ENCODE data around the gene SLC29A4.
"Not testable (repeated sequence)": the region's sequence is repeated elsewhere in the genome, so short reads cannot be mapped to it uniquely, and the experiment has no call there.

SLC29A4 gene

GRCh38 chr7:5278766-5279165, 4.0 kb upstream of the SLC29A4 start:
- H3K9ac ChIP-seq (ENCODE audit: low read length): no peak overlapping the region
- DNase-seq: no peak
- no peak overlapping the region for H2AK5ac ChIP-seq (ENCODE audit: low read length, severe bottlenecking)
- no peak overlapping the region for H2AFZ ChIP-seq (ENCODE audit: low read depth, low read length)
- 88% methylated on average over 5 of the region's 7 CpGs for WGBS
- no peaks in the 10 kb centered on the region for H3K79me1 ChIP-seq (replicated peaks; ENCODE audit: low read length, poor library complexity, severe bottlenecking)
- H3K4me2 ChIP-seq (ENCODE audit: low read length, poor library complexity, severe bottlenecking): no peak overlapping the region
- no peak overlapping the region for H4K8ac ChIP-seq (ENCODE audit: low read length)
- H3K36me3 ChIP-seq (ENCODE audit: control insufficient read depth in 1 of 2, insufficient read depth in 2 of 2, low read depth in 1 of 2, low read length in 2 of 2): no peaks in the 10 kb centered on the region
- no peak overlapping the region for H4K91ac ChIP-seq (ENCODE audit: low read length)
- H3K4ac ChIP-seq (ENCODE audit: low read depth in 1 of 2, low read length in 2 of 2): no peak overlapping the region
- peaks cover 5% of the 10 kb centered on the region for H3K4me1 ChIP-seq (ENCODE audit: control insufficient read depth, insufficient read depth, low read depth, low read length)
- H2BK15ac ChIP-seq (ENCODE audit: low read depth, poor library complexity, severe bottlenecking): no peak overlapping the region
- no peak overlapping the region for H3K27ac ChIP-seq (ENCODE audit: low read length, poor library complexity, severe bottlenecking)
- no peak overlapping the region for H2BK12ac ChIP-seq (ENCODE audit: low read length in 2 of 2)
- H3K18ac ChIP-seq (ENCODE audit: low read depth in 1 of 2, low read length in 2 of 2): no peak overlapping the region
- H3K27me3 ChIP-seq (ENCODE audit: control insufficient read depth in 1 of 2, insufficient read depth in 1 of 2, low read length in 2 of 2): peaks cover 16 to 36% of the 10 kb centered on the region in 2 experiments
- H3K23ac ChIP-seq (ENCODE audit: low read length in 2 of 2): no peak overlapping the region
- no peaks in the 10 kb centered on the region for H3K9me3 ChIP-seq (ENCODE audit: control insufficient read depth, low read length)
- H2BK120ac ChIP-seq (ENCODE audit: low read depth, low read length): no peak overlapping the region
- no peak overlapping the region for H3K4me3 ChIP-seq (ENCODE audit: insufficient read depth in 1 of 2, low read depth in 1 of 2, low read length in 2 of 2)
- H3K14ac ChIP-seq (ENCODE audit: low read length in 2 of 2): no peak overlapping the region
- no peak overlapping the region for H2BK5ac ChIP-seq (ENCODE audit: low read depth, low read length, poor library complexity, severe bottlenecking)

GRCh38 chr7:5279734-5280133, 3.0 kb upstream of the SLC29A4 start:
- Histone ChIP-seq H3K79me1 (replicated peaks; ENCODE audit: low read length, poor library complexity, severe bottlenecking) (no peaks in the 10 kb centered on the region), H3K9ac (ENCODE audit: low read length) (no peak overlapping the region), H2BK120ac (ENCODE audit: low read depth, low read length) (no peak overlapping the region), H4K91ac (ENCODE audit: low read length) (no peak overlapping the region), H3K36me3 (ENCODE audit: control insufficient read depth in 1 of 2, insufficient read depth in 2 of 2, low read depth in 1 of 2, low read length in 2 of 2) (no peaks in the 10 kb centered on the region), H3K4me1 (ENCODE audit: control insufficient read depth, insufficient read depth, low read depth, low read length) (peaks cover 12% of the 10 kb centered on the region), H3K27ac (ENCODE audit: low read length, poor library complexity, severe bottlenecking) (no peak overlapping the region), H3K23ac (ENCODE audit: low read length in 2 of 2) (no peak overlapping the region), H3K14ac (ENCODE audit: low read length in 2 of 2) (no peak overlapping the region), H4K8ac (ENCODE audit: low read length) (no peak overlapping the region), H2BK5ac (ENCODE audit: low read depth, low read length, poor library complexity, severe bottlenecking) (no peak overlapping the region), H3K4me3 (ENCODE audit: insufficient read depth in 1 of 2, low read depth in 1 of 2, low read length in 2 of 2) (no peak overlapping the region), H3K4me2 (ENCODE audit: low read length, poor library complexity, severe bottlenecking) (no peak overlapping the region), H3K18ac (ENCODE audit: low read depth in 1 of 2, low read length in 2 of 2) (no peak overlapping the region), H3K27me3 (ENCODE audit: control insufficient read depth in 1 of 2, insufficient read depth in 1 of 2, low read length in 2 of 2) (peaks cover 16 to 36% of the 10 kb centered on the region in 2 experiments), H3K9me3 (ENCODE audit: control insufficient read depth, low read length) (no peaks in the 10 kb centered on the region), H2AK5ac (ENCODE audit: low read length, severe bottlenecking) (no peak overlapping the region), H2BK12ac (ENCODE audit: low read length in 2 of 2) (no peak overlapping the region), H2BK15ac (ENCODE audit: low read depth, poor library complexity, severe bottlenecking) (no peak overlapping the region), H2AFZ (ENCODE audit: low read depth, low read length) (no peak overlapping the region), H3K4ac (ENCODE audit: low read depth in 1 of 2, low read length in 2 of 2) (no peak overlapping the region)
- WGBS: 74% methylated on average over 3 of the region's 4 CpGs
- no peak for DNase-seq

- H4K8ac ChIP-seq (ENCODE audit: low read length); H4K91ac ChIP-seq (ENCODE audit: low read length): not testable (repeated sequence)
Measured at GRCh38 chr7:5281598-5282500, 894 bp upstream of the SLC29A4 start.

GRCh38 chr7:5283421-5284303, 919 bp downstream of the SLC29A4 start:
- peak overlapping the region; percentile 24 for H2BK5ac ChIP-seq (ENCODE audit: low read depth, low read length, poor library complexity, severe bottlenecking)
- no peak overlapping the region for H2AFZ ChIP-seq (ENCODE audit: low read depth, low read length)
- no peak overlapping the region for H3K23ac ChIP-seq (ENCODE audit: low read length in 2 of 2)
- H3K79me1 ChIP-seq (replicated peaks; ENCODE audit: low read length, poor library complexity, severe bottlenecking): no peaks in the 10 kb centered on the region
- no peak overlapping the region for H3K4ac ChIP-seq (ENCODE audit: low read depth in 1 of 2, low read length in 2 of 2)
- no peaks in the 10 kb centered on the region for H3K36me3 ChIP-seq (ENCODE audit: control insufficient read depth in 1 of 2, insufficient read depth in 2 of 2, low read depth in 1 of 2, low read length in 2 of 2)
- peaks cover 17% of the 10 kb centered on the region for H3K4me1 ChIP-seq (ENCODE audit: control insufficient read depth, insufficient read depth, low read depth, low read length)
- no peaks in the 10 kb centered on the region for H3K9me3 ChIP-seq (ENCODE audit: control insufficient read depth, low read length)
- H2BK15ac ChIP-seq (ENCODE audit: low read depth, poor library complexity, severe bottlenecking): peak overlapping the region; percentile 89
- no peak overlapping the region for H3K27ac ChIP-seq (ENCODE audit: low read length, poor library complexity, severe bottlenecking)
- peaks cover 11 to 29% of the 10 kb centered on the region in 2 experiments for H3K27me3 ChIP-seq (ENCODE audit: control insufficient read depth in 1 of 2, insufficient read depth in 1 of 2, low read length in 2 of 2)
- no peak overlapping the region for H2AK5ac ChIP-seq (ENCODE audit: low read length, severe bottlenecking)
- WGBS: 7% methylated on average over 42 of the region's 46 CpGs
- peak overlapping the region in 1 of 2 experiments; percentile 59 for H3K4me3 ChIP-seq (ENCODE audit: insufficient read depth in 1 of 2, low read depth in 1 of 2, low read length in 2 of 2)
- H2BK120ac ChIP-seq (ENCODE audit: low read depth, low read length): peak overlapping the region; percentile 49
- H3K14ac ChIP-seq (ENCODE audit: low read length in 2 of 2): no peak overlapping the region
- H3K9ac ChIP-seq (ENCODE audit: low read length): no peak overlapping the region
- no peak overlapping the region for H3K18ac ChIP-seq (ENCODE audit: low read depth in 1 of 2, low read length in 2 of 2)
- peak overlapping the region; percentile 71 for H3K4me2 ChIP-seq (ENCODE audit: low read length, poor library complexity, severe bottlenecking)
- H4K8ac ChIP-seq (ENCODE audit: low read length): peak overlapping the region; percentile 37
- H2BK12ac ChIP-seq (ENCODE audit: low read length in 2 of 2): no peak overlapping the region
- H4K91ac ChIP-seq (ENCODE audit: low read length): no peak overlapping the region
- DNase-seq: peak; percentile 24

More at GRCh38 chr7:5281598-5282500, 894 bp upstream of the SLC29A4 start:
- not testable (repeated sequence) for H3K4me3 ChIP-seq (ENCODE audit: insufficient read depth in 1 of 2, low read depth in 1 of 2, low read length in 2 of 2); H2BK12ac ChIP-seq (ENCODE audit: low read length in 2 of 2); H3K9me3 ChIP-seq (ENCODE audit: control insufficient read depth, low read length); H3K79me1 ChIP-seq (replicated peaks; ENCODE audit: low read length, poor library complexity, severe bottlenecking); H3K4ac ChIP-seq (ENCODE audit: low read depth in 1 of 2, low read length in 2 of 2); H2AFZ ChIP-seq (ENCODE audit: low read depth, low read length); H2BK120ac ChIP-seq (ENCODE audit: low read depth, low read length); DNase-seq; H3K23ac ChIP-seq (ENCODE audit: low read length in 2 of 2); H2BK5ac ChIP-seq (ENCODE audit: low read depth, low read length, poor library complexity, severe bottlenecking); H3K9ac ChIP-seq (ENCODE audit: low read length); H3K36me3 ChIP-seq (ENCODE audit: control insufficient read depth in 1 of 2, insufficient read depth in 2 of 2, low read depth in 1 of 2, low read length in 2 of 2); H2BK15ac ChIP-seq (ENCODE audit: low read depth, poor library complexity, severe bottlenecking); H3K4me2 ChIP-seq (ENCODE audit: low read length, poor library complexity, severe bottlenecking); H2AK5ac ChIP-seq (ENCODE audit: low read length, severe bottlenecking); H3K18ac ChIP-seq (ENCODE audit: low read depth in 1 of 2, low read length in 2 of 2); H3K14ac ChIP-seq (ENCODE audit: low read length in 2 of 2); H3K27ac ChIP-seq (ENCODE audit: low read length, poor library complexity, severe bottlenecking)
- H3K4me1 ChIP-seq (ENCODE audit: control insufficient read depth, insufficient read depth, low read depth, low read length): peaks cover 17% of the 10 kb centered on the region
- peaks cover 11 to 29% of the 10 kb centered on the region in 2 experiments for H3K27me3 ChIP-seq (ENCODE audit: control insufficient read depth in 1 of 2, insufficient read depth in 1 of 2, low read length in 2 of 2)
- 38% methylated on average over 18 of the region's 19 CpGs for WGBS

Measured in mesenchymal stem cell (in vitro differentiated cells and primary cell).